Measurements from ENCODE around the gene TMEM51. TPM values are rescaled to one million over a fixed set of nuclear protein-coding genes. Genes with fewer than 3 reads are reported as not detected.
A peak's percentile ranks its signal among the peaks of the same experiment; 100 is the strongest.
"Not testable (repeated sequence)": the region's sequence is repeated elsewhere in the genome, so short reads cannot be mapped to it uniquely, and the experiment has no call there.

TMEM51 gene
- total and polyA plus RNA-seq, 8 donors = 18.2 to 42.1 (median 25.6) TPM

- no peak for FAIRE-seq
- H3K4me3 ChIP-seq = no peak overlapping the region
- DNase-seq = no peak
- no peak for TF ChIP-seq CTCF (IDR thresholded peaks at IDR 0.05)
- H3K36me3 ChIP-seq = no peaks in the 10 kb centered on the region
- no peaks in the 10 kb centered on the region for H3K27me3 ChIP-seq
- no peak for ATAC-seq
- intact Hi-C loops (cut with DNase I) = loop anchor here in 2 of 3 donors (5.0 to 10.0 kb wide), 2 partner anchors 142 to 175 kb away; no protein-coding TSS in a partner anchor
- WGBS, 2 donors = 61 to 68% methylated on average over 4 of the region's 4 CpGs
- peaks cover 8 to 10% (median 9%) of the 10 kb centered on the region in 3 donors for H3K4me1 ChIP-seq
- no peaks in the 10 kb centered on the region for H3K9me3 ChIP-seq
- H3K27ac ChIP-seq = no peak overlapping the region
These were observed 23.6 kb upstream of the TMEM51 start for GRCh38 chr1:15129944-15130343.

- Histone ChIP-seq H3K27ac (no peak overlapping the region), H3K9me3 (no peaks in the 10 kb centered on the region), H3K4me1 (peaks cover 8 to 10% (median 9%) of the 10 kb centered on the region in 3 donors), H3K4me3 (no peak overlapping the region), H3K27me3 (no peaks in the 10 kb centered on the region), H3K36me3 (no peaks in the 10 kb centered on the region)
- no peak for DNase-seq
- ATAC-seq = peak in 2 of 4 donors; percentile 3 to 6
- no peak for TF ChIP-seq CTCF (IDR thresholded peaks at IDR 0.05)
- FAIRE-seq = no peak
- WGBS, 2 donors = 48 to 57% methylated on average over 3 of the region's 3 CpGs
- intact Hi-C loops (cut with DNase I) = no loop called here
These were observed 22.9 kb upstream of the TMEM51 start for GRCh38 chr1:15130607-15131006.

- FAIRE-seq (no peak), DNase-seq (peak in 2 of 6 donors; percentile 60 to 72), ATAC-seq (peak; percentile 48 to 68 (median 61))
- peak overlapping the region in 2 of 4 donors; percentile 24 to 73 for H3K27ac ChIP-seq
- no peaks in the 10 kb centered on the region for H3K9me3 ChIP-seq
- 50% methylated on average over 2 of the region's 2 CpGs for WGBS, 2 donors
- intact Hi-C loops (cut with DNase I) = no loop called here
- no peaks in the 10 kb centered on the region for H3K36me3 ChIP-seq
- H3K27me3 ChIP-seq = no peaks in the 10 kb centered on the region
- TF ChIP-seq CTCF (IDR thresholded peaks at IDR 0.05) = no peak
- peaks cover 8 to 20% (median 16%) of the 10 kb centered on the region in 3 donors for H3K4me1 ChIP-seq
- no peak overlapping the region for H3K4me3 ChIP-seq
These were observed 20.6 kb upstream of the TMEM51 start for GRCh38 chr1:15132965-15133364.

GRCh38 chr1:15134285-15134684 is 19.3 kb upstream of the TMEM51 start:
- Histone ChIP-seq H3K27me3 (no peaks in the 10 kb centered on the region), H3K9me3 (no peaks in the 10 kb centered on the region), H3K4me3 (no peak overlapping the region), H3K4me1 (peaks cover 17 to 33% (median 19%) of the 10 kb centered on the region in 3 donors), H3K27ac (peak overlapping the region in 1 of 4 donors; percentile 73), H3K36me3 (no peaks in the 10 kb centered on the region)
- intact Hi-C loops (cut with DNase I) = no loop called here
- WGBS, 2 donors = 90 to 91% methylated on average over 2 of the region's 2 CpGs
- no peak for DNase-seq
- no peak for ATAC-seq
- TF ChIP-seq CTCF (IDR thresholded peaks at IDR 0.05) = no peak
- FAIRE-seq = no peak

GRCh38 chr1:15135604-15136003 is 17.9 kb upstream of the TMEM51 start:
- H3K27ac ChIP-seq; ATAC-seq; H3K4me3 ChIP-seq; H3K36me3 ChIP-seq; intact Hi-C loops (cut with DNase I); H3K27me3 ChIP-seq; FAIRE-seq; H3K9me3 ChIP-seq; DNase-seq: not testable (repeated sequence)
- peaks cover 30 to 46% (median 30%) of the 10 kb centered on the region in 3 donors for H3K4me1 ChIP-seq
- WGBS, 2 donors = 86 to 87% methylated on average over 10 of the region's 10 CpGs
